Endodermal cell (in vitro differentiated cells): ENCODE data around the gene ZNF335. TPM values are rescaled to one million over a fixed set of nuclear protein-coding genes. Genes with fewer than 3 reads are reported as not detected.

Experiments used
- DNase-seq: peaks from one replicate; pipeline ENCODE4 v3.0.0-alpha.2; 2017
- H3K27ac ChIP-seq: 2 replicates; pipeline ENCODE4 v1.5.1; 2013; ENCODE audit warnings: mild to moderate bottlenecking, low read depth, low read length, moderate library complexity
- H3K27me3 ChIP-seq: 2 replicates; pipeline ENCODE4 v1.6.1; 2013; ENCODE audit warnings: mild to moderate bottlenecking, low read length, moderate library complexity; ENCODE audit not compliant: insufficient read depth, control insufficient read depth, poor library complexity, severe bottlenecking
- H3K36me3 ChIP-seq: 2 replicates; pipeline ENCODE4 v1.7.0; 2013; ENCODE audit warnings: mild to moderate bottlenecking, low read length, moderate library complexity; ENCODE audit not compliant: control insufficient read depth, insufficient read depth
- H3K4me1 ChIP-seq: one replicate; pipeline ENCODE4 v1.7.0; 2013; ENCODE audit warnings: low read length; ENCODE audit not compliant: control insufficient read depth, insufficient read depth
- H3K4me3 ChIP-seq: 2 replicates; pipeline ENCODE4 v1.5.1; 2013; ENCODE audit warnings: mild to moderate bottlenecking, low read length, moderate library complexity
- H3K9ac ChIP-seq: 2 replicates; pipeline ENCODE4 v1.6.1; 2013; ENCODE audit warnings: mild to moderate bottlenecking, low read length, moderate library complexity; ENCODE audit not compliant: poor library complexity, severe bottlenecking; ENCODE audit errors: extremely low read depth
- H3K9me3 ChIP-seq: 2 replicates; pipeline ENCODE4 v1.6.1; 2013; ENCODE audit warnings: mild to moderate bottlenecking, low read length, moderate library complexity; ENCODE audit not compliant: control insufficient read depth
- H3K27ac Mint-ChIP-seq: 2 replicates; pipeline ENCODE4 v1.8.0; 2020; ENCODE audit warnings: mixed read lengths
- H3K27me3 Mint-ChIP-seq: 2 replicates; pipeline ENCODE4 v1.8.0; 2021; ENCODE audit warnings: mild to moderate bottlenecking, mixed read lengths; ENCODE audit not compliant: insufficient read depth
- H3K36me3 Mint-ChIP-seq: 2 replicates; pipeline ENCODE4 v1.8.0; 2020; ENCODE audit warnings: low read depth, mixed read lengths
- H3K4me1 Mint-ChIP-seq: 2 replicates; pipeline ENCODE4 v1.8.0; 2020; ENCODE audit warnings: mixed read lengths
- H3K4me3 Mint-ChIP-seq: 2 replicates; pipeline ENCODE4 v1.8.0; 2020; ENCODE audit warnings: mild to moderate bottlenecking, moderate library complexity, mixed read lengths
- H3K9me3 Mint-ChIP-seq: 2 replicates; pipeline ENCODE4 v1.8.0; 2020; ENCODE audit warnings: mild to moderate bottlenecking, mixed read lengths
- WGBS, 2 experiments: methylation state at CpG; one replicate each; pipeline versions ENCODE4 v1.1.5 to v1.1.7; 2013; ENCODE audit warnings: missing lambda C conversion rate in 2 of 2, mixed read lengths in 1 of 2; ENCODE audit not compliant: insufficient coverage in 1 of 2, insufficient read length in 1 of 2; 5-methylcytosine and 5-hydroxymethylcytosine counted together
- total RNA-seq, 2 donors: library from RNA; stranded (reverse); fragmentation: NEBNext Ultra II Directional in 1 of 2; extraction: Animal tissue kit (Norgen Biotek cat#: 25700) in 1 of 2; gene quantifications; 2 replicates in 1 of 2; 3 replicates in 1 of 2; pipeline ENCODE4 v1.2.1, GENCODE V29; 2021
- TF ChIP-seq, protein P1 (sequence below): fragments of 200-600 bp; sonication (generic); conservative IDR thresholded peaks from 2 replicates; pipeline ENCODE4 v1.5.0; 2021; ENCODE audit warnings: antibody characterized with exemption, mild to moderate bottlenecking

The ZNF335 gene
- total RNA-seq, 2 donors from 2014 or later = 18.3 to 21.0 TPM

DNA sequence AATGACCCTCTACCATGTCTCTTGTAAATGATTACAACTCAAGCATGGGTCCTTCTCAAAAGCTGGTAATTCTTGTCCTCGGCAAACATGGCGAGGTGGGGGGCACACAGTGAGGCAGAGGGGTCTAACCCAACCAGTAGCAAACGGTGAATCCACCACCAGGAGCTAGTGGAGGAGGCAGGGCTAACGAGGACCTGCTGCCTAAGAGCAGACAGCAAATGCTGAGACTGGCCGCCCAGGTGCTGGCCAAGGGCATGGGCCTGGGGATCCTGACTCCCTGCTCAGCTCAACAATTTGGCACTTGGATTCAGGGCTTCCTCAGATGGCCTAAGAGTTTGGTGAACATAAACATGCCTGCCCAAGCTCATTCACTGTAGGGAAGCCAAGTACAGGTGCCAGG lies 19.1 kb downstream of the ZNF335 start:
- no peak overlapping the region for H3K27ac ChIP-seq
- Mint-ChIP-seq H3K4me3 (no peak overlapping the region), H3K4me1 (no peaks in the 10 kb centered on the region), H3K27me3 (no peaks in the 10 kb centered on the region), H3K36me3 (peaks cover 52% of the 10 kb centered on the region), H3K27ac (no peak overlapping the region), H3K9me3 (no peaks in the 10 kb centered on the region)
- 95 to 100% methylated on average over 5 of the region's 5 CpGs for WGBS, 2 experiments
- TF ChIP-seq, protein P1, sequence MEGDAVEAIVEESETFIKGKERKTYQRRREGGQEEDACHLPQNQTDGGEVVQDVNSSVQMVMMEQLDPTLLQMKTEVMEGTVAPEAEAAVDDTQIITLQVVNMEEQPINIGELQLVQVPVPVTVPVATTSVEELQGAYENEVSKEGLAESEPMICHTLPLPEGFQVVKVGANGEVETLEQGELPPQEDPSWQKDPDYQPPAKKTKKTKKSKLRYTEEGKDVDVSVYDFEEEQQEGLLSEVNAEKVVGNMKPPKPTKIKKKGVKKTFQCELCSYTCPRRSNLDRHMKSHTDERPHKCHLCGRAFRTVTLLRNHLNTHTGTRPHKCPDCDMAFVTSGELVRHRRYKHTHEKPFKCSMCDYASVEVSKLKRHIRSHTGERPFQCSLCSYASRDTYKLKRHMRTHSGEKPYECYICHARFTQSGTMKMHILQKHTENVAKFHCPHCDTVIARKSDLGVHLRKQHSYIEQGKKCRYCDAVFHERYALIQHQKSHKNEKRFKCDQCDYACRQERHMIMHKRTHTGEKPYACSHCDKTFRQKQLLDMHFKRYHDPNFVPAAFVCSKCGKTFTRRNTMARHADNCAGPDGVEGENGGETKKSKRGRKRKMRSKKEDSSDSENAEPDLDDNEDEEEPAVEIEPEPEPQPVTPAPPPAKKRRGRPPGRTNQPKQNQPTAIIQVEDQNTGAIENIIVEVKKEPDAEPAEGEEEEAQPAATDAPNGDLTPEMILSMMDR = no peak
- H3K4me1 ChIP-seq = no peaks in the 10 kb centered on the region
- no peaks in the 10 kb centered on the region for H3K9me3 ChIP-seq
- DNase-seq = no peak
- no peak overlapping the region for H3K9ac ChIP-seq
- no peak overlapping the region for H3K4me3 ChIP-seq
- peaks cover 61% of the 10 kb centered on the region for H3K36me3 ChIP-seq
- H3K27me3 ChIP-seq = no peaks in the 10 kb centered on the region

DNA sequence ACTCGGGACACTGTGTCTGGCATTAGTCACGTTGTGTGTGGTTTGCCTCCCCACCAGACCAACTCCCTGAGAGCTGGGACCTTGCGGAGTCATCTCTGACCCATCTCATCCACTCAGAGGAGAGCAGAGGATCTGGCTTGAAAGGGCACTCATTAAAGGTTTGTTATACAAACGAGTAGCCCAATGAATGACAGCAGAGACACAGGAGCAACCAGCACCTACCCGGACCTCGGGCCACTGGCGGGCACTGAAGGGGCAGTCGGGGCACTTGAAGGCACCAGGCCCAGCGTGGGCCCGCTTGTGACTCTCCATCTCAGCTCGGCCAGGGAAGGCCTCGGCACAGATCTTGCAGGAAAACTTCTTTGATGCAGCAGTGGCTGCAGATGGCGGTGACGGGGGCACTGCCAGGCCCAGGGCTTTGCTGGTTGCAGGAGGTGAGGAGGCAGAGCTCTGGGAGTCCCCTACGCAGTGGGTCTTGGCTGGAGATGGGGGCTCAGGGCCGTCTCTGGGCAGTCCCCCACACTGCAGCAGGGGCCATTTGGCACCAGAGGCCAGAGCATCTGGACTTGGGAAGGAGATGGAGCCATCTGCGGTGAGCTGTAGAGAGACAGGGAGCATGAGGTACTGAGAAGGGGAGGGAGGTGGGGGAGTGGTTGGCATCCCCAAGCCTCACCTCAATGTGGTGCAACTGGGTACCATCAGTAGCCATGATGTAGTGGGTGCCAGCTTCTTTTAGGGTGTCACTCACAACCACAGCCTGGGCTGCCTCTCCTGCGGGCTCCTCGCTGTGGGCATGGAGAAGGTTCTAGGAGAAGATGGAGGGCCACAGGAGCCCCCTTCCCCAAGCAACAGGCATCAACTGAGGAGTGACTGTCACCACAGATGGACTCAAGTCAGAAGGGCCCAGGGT lies 19.8 kb downstream of the ZNF335 start:
- Histone ChIP-seq H3K27me3 (no peaks in the 10 kb centered on the region), H3K4me1 (no peaks in the 10 kb centered on the region), H3K36me3 (peaks cover 54% of the 10 kb centered on the region), H3K9ac (no peak overlapping the region), H3K9me3 (no peaks in the 10 kb centered on the region), H3K4me3 (no peak overlapping the region), H3K27ac (no peak overlapping the region)
- DNase-seq = no peak
- TF ChIP-seq, protein P1 = no peak
- H3K4me3 Mint-ChIP-seq = no peak overlapping the region
- no peaks in the 10 kb centered on the region for H3K27me3 Mint-ChIP-seq
- H3K4me1 Mint-ChIP-seq = no peaks in the 10 kb centered on the region
- peaks cover 47% of the 10 kb centered on the region for H3K36me3 Mint-ChIP-seq
- WGBS, 2 experiments = 94 to 97% methylated on average over 16 to 19 of the region's 19 CpGs
- H3K27ac Mint-ChIP-seq = no peak overlapping the region
- no peaks in the 10 kb centered on the region for H3K9me3 Mint-ChIP-seq

DNA sequence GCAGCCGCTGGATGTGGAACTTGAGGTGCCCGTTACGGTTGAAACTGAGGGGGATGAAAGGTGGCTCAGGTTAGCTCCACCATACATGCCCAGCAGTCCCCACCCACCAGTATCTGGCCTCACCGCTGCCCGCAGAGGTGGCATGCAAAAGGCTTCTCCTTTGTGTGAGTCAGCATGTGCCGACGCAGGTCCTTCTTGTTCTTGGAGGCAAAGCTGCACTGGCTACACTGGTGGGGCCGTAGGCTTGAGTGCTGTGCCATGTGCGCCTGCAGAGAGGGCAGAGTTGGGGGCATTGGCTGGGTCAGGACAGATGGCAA lies 21.7 kb downstream of the ZNF335 start:
- H3K27me3 Mint-ChIP-seq = no peaks in the 10 kb centered on the region
- WGBS, 2 experiments = 93 to 96% methylated on average over 6 to 9 of the region's 9 CpGs
- no peak for DNase-seq
- no peak overlapping the region for H3K27ac Mint-ChIP-seq
- H3K4me3 Mint-ChIP-seq = no peak overlapping the region
- H3K36me3 Mint-ChIP-seq = peaks cover 43% of the 10 kb centered on the region
- H3K4me1 Mint-ChIP-seq = no peaks in the 10 kb centered on the region
- TF ChIP-seq, protein P1 = no peak
- Histone ChIP-seq H3K27ac (no peak overlapping the region), H3K36me3 (peaks cover 55% of the 10 kb centered on the region), H3K4me3 (no peak overlapping the region), H3K9me3 (no peaks in the 10 kb centered on the region), H3K4me1 (no peaks in the 10 kb centered on the region), H3K9ac (no peak overlapping the region), H3K27me3 (no peaks in the 10 kb centered on the region)
- no peaks in the 10 kb centered on the region for H3K9me3 Mint-ChIP-seq
